HEK293 (cell line): ENCODE measurements around the gene MTMR12.

Experiments
- CTCF ChIA-PET: fragments of 350-600 bp; formaldehyde crosslinking; extraction: SDS; loops from one replicate; lab custom pipeline; 2021; ENCODE audit warnings: antibody characterized with exemption; lab: Yijun Ruan, JAX
- POLR2A ChIA-PET: fragments of 300-600 bp; formaldehyde crosslinking; extraction: SDS; loops from one replicate; lab custom pipeline; 2020; ENCODE audit warnings: antibody characterized with exemption, inconsistent platforms; lab: Yijun Ruan, JAX
- H3K27ac ChIP-seq: fragments of 200-500 bp; sonication (Bioruptor generic); 2 replicates; pipeline ENCODE4 v1.5.1; 2014; ENCODE audit warnings: low read depth, low read length, control low read depth, inconsistent platforms; ENCODE audit errors: extremely low read depth
- H3K36me3 ChIP-seq, 2 experiments: fragments of 200-500 bp in 1 of 2; sonication (Bioruptor generic) in 1 of 2; 1 replicate in 1 of 2; 2 replicates in 1 of 2; pipeline ENCODE4 v1.5.1; 2014 to 2017; ENCODE audit warnings: inconsistent platforms in 2 of 2, low read length in 2 of 2; ENCODE audit not compliant: control insufficient read depth in 2 of 2, insufficient read depth in 1 of 2
- H3K4me1 ChIP-seq: fragments of 200-500 bp; sonication (Bioruptor generic); 2 replicates; pipeline ENCODE4 v1.5.1; 2014; ENCODE audit warnings: mild to moderate bottlenecking, low read length, inconsistent platforms; ENCODE audit not compliant: control insufficient read depth, insufficient read depth
- H3K4me3 ChIP-seq: 2 replicates; pipeline ENCODE4 v1.5.1; 2011; ENCODE audit warnings: low read depth, mild to moderate bottlenecking, control low read depth, low read length, moderate library complexity
- H3K9me3 ChIP-seq: fragments of 200-500 bp; sonication (Bioruptor generic); 2 replicates; pipeline ENCODE4 v1.5.1; 2014; ENCODE audit warnings: low read depth, low read length, inconsistent platforms; ENCODE audit not compliant: control insufficient read depth, insufficient read depth
- GLI4 ChIP-seq: fragments of 450-650 bp; formaldehyde crosslinking; IDR thresholded peaks from 2 replicates; pipeline ENCODE4 v1.5.1; 2016; ENCODE audit warnings: missing biosample characterization, missing genetic modification characterization
- PRDM4 ChIP-seq: fragments of 450-650 bp; formaldehyde crosslinking; IDR thresholded peaks from 2 replicates; pipeline ENCODE4 v1.5.1; 2017; ENCODE audit warnings: missing biosample characterization, missing genetic modification characterization
- YY1 ChIP-seq: fragments of 450-650 bp; formaldehyde crosslinking; IDR thresholded peaks from 2 replicates; pipeline ENCODE4 v1.5.1; 2018; ENCODE audit warnings: missing biosample characterization, missing genetic modification characterization
- ZNF121 ChIP-seq: fragments of 450-650 bp; formaldehyde crosslinking; IDR thresholded peaks from 2 replicates; pipeline ENCODE4 v1.5.1; 2016; ENCODE audit warnings: missing biosample characterization, missing genetic modification characterization
- ZNF157 ChIP-seq: fragments of 450-650 bp; formaldehyde crosslinking; IDR thresholded peaks from 2 replicates; pipeline ENCODE4 v1.5.1; 2016; ENCODE audit warnings: missing biosample characterization, missing genetic modification characterization
- ZNF274 ChIP-seq, 2 experiments: fragments of 200-500 bp in 1 of 2; fragments of 450-650 bp in 1 of 2; sonication (Bioruptor generic) in 1 of 2; formaldehyde crosslinking in 1 of 2; IDR thresholded peaks; 2 replicates each; pipeline versions ENCODE4 v1.5.1 to v1.6.1; 2014 to 2016; ENCODE audit warnings: borderline replicate concordance in 1 of 2, inconsistent platforms in 1 of 2, low read length in 1 of 2, missing biosample characterization in 1 of 2, missing genetic modification characterization in 1 of 2
- TF ChIP-seq, protein P1 (sequence below): fragments of 450-650 bp; formaldehyde crosslinking; IDR thresholded peaks from 2 replicates; pipeline ENCODE4 v1.5.1; 2016; ENCODE audit warnings: missing biosample characterization, missing genetic modification characterization
- TF ChIP-seq, protein P2 (sequence below): fragments of 450-650 bp; formaldehyde crosslinking; IDR thresholded peaks from 2 replicates; pipeline ENCODE4 v1.5.1; 2017; ENCODE audit warnings: missing biosample characterization, missing genetic modification characterization

Gene MTMR12

GRCh38 chr5:32187675-32188074 is 125.1 kb downstream of the MTMR12 start (continued):
- TF ChIP-seq ZNF157 = no peak

DNA sequence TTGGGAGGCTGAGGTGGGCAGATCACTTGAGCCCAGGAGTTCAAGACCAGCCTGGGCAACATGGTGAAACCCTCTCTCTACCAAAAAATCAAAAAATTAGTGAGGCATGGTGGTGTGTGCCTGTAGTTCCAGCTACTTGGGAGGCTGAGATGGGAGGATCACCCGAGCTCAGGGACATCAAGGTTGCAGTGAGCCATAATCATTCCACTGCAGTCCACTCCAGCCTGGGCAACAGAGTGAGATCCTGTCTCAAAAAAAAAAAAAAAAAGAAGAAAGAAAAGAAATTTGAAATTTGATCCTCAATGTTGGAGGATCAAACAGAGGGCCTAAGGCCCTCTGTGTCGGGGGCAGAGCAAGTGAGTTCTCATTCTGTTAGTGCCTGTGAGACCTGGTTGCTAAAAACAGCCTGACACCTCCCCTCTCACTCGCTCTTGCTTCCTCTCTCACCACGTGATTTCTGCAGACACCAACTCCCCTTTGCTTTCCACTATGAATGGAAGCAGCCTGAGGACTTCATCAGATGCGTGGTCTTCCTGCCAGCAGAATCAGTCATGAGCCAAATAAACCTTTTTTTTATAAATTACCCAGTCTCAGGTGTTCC is 130.2 kb downstream of the MTMR12 start:
- no peak overlapping the region for H3K4me3 ChIP-seq
- H3K36me3 ChIP-seq = no peaks in the 10 kb centered on the region
- POLR2A ChIA-PET = no interaction called here
- CTCF ChIA-PET = no interaction called here
- no peak overlapping the region for H3K27ac ChIP-seq
- peak; percentile 65 for TF ChIP-seq ZNF121 (tag by site-specific recombination)
- TF ChIP-seq, protein P1, sequence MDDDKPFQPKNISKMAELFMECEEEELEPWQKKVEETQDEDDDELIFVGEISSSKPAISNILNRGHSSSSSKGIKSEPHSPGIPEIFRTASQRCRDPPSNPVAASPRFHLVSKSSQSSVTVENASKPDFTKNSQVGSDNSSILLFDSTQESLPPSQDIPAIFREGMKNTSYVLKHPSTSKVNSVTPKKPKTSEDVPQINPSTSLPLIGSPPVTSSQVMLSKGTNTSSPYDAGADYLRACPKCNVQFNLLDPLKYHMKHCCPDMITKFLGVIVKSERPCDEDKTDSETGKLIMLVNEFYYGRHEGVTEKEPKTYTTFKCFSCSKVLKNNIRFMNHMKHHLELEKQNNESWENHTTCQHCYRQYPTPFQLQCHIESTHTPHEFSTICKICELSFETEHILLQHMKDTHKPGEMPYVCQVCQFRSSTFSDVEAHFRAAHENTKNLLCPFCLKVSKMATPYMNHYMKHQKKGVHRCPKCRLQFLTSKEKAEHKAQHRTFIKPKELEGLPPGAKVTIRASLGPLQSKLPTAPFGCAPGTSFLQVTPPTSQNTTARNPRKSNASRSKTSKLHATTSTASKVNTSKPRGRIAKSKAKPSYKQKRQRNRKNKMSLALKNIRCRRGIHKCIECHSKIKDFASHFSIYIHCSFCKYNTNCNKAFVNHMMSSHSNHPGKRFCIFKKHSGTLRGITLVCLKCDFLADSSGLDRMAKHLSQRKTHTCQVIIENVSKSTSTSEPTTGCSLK (tag by site-specific recombination) = no peak
- TF ChIP-seq ZNF274 (IDR thresholded peaks at IDR 0.05; ENCODE audit: low read length) = no peak
- TF ChIP-seq ZNF274 (tag by site-specific recombination; IDR thresholded peaks at IDR 0.05; ENCODE audit: borderline replicate concordance) = no peak
- no peak for TF ChIP-seq YY1 (tag by site-specific recombination)
- TF ChIP-seq, protein P2, sequence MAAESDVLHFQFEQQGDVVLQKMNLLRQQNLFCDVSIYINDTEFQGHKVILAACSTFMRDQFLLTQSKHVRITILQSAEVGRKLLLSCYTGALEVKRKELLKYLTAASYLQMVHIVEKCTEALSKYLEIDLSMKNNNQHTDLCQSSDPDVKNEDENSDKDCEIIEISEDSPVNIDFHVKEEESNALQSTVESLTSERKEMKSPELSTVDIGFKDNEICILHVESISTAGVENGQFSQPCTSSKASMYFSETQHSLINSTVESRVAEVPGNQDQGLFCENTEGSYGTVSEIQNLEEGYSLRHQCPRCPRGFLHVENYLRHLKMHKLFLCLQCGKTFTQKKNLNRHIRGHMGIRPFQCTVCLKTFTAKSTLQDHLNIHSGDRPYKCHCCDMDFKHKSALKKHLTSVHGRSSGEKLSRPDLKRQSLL (tag by site-specific recombination) = no peak
- no peak for TF ChIP-seq PRDM4 (tag by site-specific recombination)
- TF ChIP-seq GLI4 (tag by site-specific recombination) = no peak
- H3K9me3 ChIP-seq = no peaks in the 10 kb centered on the region
- H3K4me1 ChIP-seq = peaks cover 2% of the 10 kb centered on the region; the same call in 1 of the 2 replicates
